GM21576 (cell line): Measurements from ENCODE around the gene LACTBL1.

ENCODE experiments used
- ATAC-seq: cut with Tn5 transposase; IDR thresholded peaks from one replicate; pipeline ENCODE4 v1.9.1; 2021; ENCODE audit warnings: mild to moderate bottlenecking, moderate library complexity; ENCODE audit not compliant: unreplicated experiment

The LACTBL1 gene

DNA sequence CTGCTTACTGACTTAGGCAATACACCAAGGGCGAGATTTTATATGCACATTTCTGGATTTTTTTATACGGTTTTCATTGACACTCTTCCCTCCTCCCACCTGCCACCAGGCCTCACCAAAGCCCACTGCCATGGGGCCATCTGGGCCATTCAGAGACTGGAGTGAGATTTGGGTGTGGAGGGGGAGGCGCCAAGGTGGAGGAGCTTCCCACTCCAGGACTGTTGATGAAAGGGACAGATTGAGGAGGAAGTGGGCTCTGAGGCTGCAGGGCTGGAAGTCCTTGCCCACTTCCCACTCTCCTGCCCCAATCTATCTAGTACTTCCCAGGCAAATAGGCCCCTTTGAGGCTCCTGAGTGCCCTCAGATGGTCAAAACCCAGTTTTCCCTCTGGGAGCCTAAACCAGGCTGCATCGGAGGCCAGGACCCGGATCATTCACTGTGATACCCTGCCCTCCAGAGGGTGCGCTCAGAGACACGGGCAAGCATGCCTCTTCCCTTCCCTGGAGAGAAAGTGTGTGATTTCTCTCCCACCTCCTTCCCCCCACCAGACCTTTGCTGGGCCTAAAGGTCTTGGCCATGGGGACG lies 57.9 kb downstream of the LACTBL1 start:
- ATAC-seq, result no peak

DNA sequence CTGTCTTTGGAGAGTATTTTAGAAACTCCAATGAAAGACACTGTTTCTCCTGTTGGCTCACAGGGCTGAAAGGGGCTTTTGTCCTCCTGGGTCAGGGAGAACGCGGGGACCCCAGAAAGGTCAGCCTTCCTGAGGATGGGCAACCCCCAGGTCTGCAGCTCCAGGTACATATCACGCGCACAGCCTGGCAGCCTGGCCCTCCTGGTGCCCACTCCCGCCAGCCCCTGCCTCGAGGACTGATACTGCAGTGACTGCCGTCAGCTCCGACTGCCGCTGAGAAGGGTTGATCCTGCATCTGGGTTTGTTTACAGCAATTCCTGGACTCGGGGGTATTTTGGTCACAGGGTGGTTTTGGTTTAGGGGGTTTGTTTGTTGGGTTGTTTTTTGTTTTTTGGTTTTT lies 58.5 kb downstream of the LACTBL1 start:
- ATAC-seq, result no peak

DNA sequence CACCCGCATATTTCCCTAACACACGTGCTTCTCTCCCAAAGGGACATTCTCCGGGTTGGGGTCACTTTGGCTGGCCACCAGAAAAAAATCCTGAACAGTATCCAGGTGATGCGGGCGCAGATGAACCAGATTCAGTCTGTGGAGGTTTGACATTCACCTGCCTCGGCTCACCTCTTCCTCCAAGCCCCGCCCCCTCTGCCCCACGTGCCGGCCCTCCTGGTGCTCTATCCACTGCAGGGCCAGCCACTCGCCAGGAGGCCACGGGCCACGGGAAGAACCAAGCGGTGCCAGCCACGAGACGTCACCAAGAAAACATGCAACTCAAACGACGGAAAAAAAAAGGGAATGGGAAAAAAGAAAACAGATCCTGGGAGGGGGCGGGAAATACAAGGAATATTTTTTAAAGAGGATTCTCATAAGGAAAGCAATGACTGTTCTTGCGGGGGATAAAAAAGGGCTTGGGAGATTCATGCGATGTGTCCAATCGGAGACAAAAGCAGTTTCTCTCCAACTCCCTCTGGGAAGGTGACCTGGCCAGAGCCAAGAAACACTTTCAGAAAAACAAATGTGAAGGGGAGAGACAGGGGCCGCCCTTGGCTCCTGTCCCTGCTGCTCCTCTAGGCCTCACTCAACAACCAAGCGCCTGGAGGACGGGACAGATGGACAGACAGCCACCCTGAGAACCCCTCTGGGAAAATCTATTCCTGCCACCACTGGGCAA lies 59.1 kb downstream of the LACTBL1 start:
- no peak for ATAC-seq

DNA sequence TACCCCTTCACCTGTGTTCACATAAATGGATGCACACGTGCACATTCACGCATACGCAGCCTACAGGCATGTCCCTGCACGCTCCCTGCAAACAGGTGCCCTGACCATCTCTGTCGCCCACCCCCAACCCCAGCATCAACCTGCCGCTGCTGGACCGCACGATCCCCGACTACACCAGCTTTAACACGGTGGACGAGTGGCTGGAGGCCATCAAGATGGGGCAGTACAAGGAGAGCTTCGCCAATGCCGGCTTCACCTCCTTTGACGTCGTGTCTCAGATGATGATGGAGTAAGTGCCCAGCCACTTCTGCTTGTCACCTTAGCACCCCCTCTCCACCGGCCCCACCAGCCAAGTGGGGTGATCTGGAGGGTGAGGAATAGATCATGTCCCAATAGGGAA lies 60.4 kb downstream of the LACTBL1 start:
- no peak for ATAC-seq

DNA sequence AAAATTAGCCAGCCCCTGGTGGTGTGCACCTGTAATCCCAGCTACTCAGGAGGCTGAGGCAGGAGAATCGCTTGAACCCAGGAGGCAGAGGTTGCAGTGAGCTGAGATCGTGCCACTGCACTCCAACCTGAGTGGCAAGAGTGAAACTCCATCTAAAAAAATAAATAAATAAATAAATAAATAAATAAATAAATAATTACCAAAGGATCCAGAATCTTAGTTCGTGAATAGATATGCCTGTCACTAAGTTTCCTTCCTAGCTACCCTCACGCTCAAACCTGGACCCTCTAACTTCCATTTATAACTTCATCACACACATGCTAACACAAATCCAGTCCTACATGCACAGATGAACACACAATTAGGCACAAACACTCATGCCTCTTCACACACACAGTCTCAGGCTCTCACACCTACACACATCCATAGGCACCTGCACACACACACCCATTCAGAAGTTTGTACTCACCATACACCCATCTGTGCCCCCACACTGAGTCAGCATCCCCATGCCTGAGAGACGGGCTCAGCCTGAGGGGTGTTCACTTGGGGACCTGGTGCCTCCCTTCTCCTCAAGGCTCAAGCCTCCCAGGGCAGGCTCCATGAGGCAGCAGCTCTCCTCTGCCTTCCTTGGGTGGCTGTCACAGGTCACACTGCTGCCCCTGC lies 61.5 kb downstream of the LACTBL1 start:
- ATAC-seq, result no peak

DNA sequence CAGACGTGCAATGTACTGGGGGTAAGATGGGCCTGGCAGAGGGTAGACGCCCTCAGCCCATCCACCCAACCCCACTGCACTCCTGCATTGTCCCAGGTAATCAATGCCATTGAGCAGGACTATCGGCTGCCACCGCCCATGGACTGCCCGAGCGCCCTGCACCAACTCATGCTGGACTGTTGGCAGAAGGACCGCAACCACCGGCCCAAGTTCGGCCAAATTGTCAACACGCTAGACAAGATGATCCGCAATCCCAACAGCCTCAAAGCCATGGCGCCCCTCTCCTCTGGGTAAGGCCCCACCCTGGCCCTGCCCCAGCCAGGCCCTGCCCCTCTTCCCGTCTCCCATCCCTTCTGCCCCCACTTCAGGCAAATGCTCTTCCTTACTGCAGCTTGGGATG lies 62.4 kb downstream of the LACTBL1 start:
- no peak for ATAC-seq

DNA sequence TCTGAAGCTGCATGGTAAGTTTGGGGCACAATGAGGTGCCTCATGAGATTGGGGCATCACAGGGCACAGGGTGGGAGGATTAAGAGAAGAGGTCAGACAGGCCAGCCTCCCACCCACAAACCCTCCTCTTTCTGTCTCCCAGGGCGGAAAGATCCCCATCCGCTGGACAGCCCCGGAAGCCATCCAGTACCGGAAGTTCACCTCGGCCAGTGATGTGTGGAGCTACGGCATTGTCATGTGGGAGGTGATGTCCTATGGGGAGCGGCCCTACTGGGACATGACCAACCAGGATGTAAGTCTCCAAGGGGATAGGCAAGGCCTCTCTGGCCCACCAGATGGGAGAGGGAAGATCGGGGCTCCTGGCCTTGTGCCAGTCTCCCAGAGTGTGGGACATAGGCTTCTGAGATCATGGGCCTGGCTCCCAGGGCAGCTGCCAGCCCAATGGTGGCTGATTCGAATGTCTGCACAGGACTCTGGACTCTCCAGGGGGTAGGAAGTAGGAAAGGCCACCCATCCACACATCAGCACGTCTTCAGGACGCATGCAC lies 63.7 kb downstream of the LACTBL1 start:
- ATAC-seq, result no peak

DNA sequence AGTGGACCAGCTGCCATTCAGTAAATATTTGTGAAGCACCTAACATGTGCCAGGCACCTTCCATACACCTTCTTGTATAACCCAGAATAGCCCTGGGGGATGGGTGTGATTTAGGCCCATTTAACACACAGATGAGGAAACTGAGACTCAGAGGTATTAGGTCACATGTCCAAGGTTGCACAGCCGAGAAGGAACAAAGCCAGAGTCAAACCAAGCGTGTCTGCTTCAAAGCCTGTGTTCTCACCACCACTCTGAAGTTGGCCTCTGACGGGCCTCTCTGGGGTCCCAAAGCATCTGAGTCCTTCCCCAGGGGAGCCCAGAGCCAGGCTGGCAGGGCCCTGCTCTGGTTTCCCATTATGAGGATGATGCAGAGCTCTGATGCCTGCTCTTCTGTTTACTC lies 65.1 kb downstream of the LACTBL1 start:
- ATAC-seq, result no peak

DNA sequence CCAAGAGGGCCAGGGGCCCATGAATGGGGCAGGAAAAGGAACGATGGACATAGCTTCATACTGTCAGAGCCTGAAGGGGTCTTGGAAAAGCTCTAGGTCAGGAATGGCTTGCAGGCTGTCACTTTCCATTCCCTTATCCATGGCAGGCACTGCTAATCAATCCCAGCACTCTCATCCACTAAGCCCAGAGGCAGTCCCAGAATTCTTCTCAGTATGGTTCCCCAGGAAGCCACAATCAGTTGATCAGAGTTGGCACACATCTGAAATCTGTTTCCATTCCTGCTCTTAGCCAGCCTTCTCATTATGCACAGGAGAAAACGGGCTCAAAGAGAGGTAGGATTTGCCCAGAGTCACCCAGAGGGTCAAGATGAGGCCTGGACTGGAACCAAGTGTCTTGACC lies 65.7 kb downstream of the LACTBL1 start:
- ATAC-seq, result no peak

DNA sequence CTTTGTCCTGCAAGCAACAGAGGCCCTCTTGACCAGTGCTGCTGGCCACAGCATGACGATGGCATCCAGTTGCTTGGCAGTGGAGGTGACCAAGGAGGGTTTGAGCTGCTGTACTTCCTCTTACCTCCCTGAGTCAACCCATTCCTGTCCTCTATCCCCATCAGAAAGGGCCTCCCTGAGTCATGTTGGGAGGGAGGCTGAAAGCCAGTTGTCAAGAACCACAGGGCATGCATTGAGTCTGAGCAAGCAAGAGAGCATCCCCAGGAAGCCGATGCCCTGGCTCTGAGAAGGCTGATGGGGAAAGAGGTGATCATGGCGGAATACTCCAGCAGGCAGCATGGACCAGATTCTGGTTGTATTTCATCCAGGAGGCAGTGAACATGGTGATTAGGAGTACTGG lies 69.6 kb downstream of the LACTBL1 start:
- no peak for ATAC-seq
